Gastroesophageal sphincter (tissue), 3 donors: ENCODE results near the gene OR13C9.

Experiments used
- CTCF ChIP-seq, 4 experiments: fragments of 200-600 bp in 2 of 4; fragments of 450-650 bp in 2 of 4; sonication (generic) in 1 of 4; IDR thresholded peaks; one replicate each; pipeline ENCODE4 v1.5.1; 2017 to 2019; ENCODE audit warnings: antibody characterized with exemption in 4 of 4, mild to moderate bottlenecking in 2 of 4, moderate library complexity in 2 of 4
- EP300 ChIP-seq: sonication (generic); formaldehyde crosslinking; IDR thresholded peaks from one replicate; pipeline ENCODE4 v1.6.1; 2017; ENCODE audit warnings: antibody characterized with exemption, mild to moderate bottlenecking

DNA sequence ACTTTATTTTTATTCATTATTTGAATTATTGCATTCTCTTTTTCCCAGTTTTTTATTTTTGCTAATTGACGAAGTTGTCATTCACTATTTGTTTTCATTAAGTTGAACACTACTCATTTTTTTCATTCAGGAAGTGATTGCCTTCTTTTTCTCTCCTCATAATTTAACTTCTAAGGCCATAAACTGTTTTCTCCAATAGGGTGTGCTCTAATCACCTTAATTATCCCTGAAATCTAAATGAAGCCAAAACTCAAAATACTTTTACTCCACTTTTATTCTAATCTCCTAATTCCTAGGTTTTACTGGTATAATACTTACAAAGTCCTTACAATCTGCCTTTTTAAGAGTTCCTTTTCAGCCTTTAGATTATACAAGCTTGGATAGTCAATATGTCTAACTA, 9.7 kb downstream of the OR13C9 start:
- no peak for TF ChIP-seq CTCF (IDR thresholded peaks at IDR 0.05)
- no peak for TF ChIP-seq EP300
